ENCODE results near the gene LRRC32. TPM values are rescaled to one million over a fixed set of nuclear protein-coding genes. Genes with fewer than 3 reads are reported as not detected.

Gene LRRC32
- total RNA-seq, 1 experiment from 2014 or later = 0.27 TPM

DNA sequence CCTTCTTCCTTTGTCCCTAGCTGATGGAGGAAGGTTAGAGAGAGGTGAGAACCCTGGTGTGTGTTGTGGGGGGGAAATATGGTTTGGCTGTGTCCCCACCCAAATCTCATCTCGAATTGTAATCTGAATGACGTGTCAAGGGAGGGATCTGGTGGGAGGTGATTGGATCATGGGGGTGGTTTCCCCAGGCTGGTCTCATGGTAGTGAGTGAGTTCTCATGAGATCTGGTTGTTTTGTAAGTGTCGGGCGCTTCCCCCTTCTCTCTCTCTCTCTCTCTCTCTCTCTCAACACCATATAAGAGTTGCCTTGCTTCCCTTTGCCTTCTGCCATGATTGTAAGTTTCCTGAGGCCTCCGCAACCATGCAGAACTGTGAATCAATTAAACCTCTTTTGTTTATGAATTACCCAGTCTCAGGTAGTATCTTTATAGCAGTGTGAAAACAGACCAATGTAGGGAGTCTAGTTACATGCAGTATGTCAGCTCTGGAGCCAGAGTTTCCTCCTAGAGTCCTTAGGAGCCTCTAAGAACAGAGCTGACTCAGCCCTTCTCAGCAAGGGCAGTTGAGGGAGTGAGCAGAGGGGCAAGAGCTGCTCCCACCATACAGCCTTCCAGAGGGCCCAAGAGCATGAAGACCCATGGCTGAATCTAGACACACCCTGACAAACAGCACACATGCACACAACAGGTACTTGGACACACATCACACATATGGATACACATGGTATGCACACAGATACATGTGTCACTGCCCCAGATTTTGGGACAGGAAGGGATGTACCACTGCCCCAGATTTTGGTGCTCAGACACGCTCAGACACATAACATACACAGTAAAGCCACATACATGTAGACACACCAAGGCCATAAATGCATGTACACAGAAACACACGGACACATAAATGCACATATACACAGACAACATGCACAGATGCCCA is 12.9 kb upstream of the LRRC32 start:
- no peaks in the 10 kb centered on the region for H3K4me1 ChIP-seq
- intact Hi-C loops (cut with micrococcal nuclease; ENCODE audit: unreplicated experiment) = loop anchor here (10.0 kb wide), 1 partner anchor 789 kb away; no protein-coding TSS in a partner anchor
- BruUV-seq (replicated peaks) = no TSS peak
- no peaks in the 10 kb centered on the region for H3K4me1 Mint-ChIP-seq (ENCODE audit: low read depth, unreplicated experiment)
- H3K36me3 ChIP-seq (ENCODE audit: control insufficient read depth, insufficient read depth, low read length) = no peaks in the 10 kb centered on the region
- peaks cover 8% of the 10 kb centered on the region for H3K9me3 ChIP-seq
- peaks cover 6% of the 10 kb centered on the region for H3K27me3 Mint-ChIP-seq (ENCODE audit: insufficient read depth, unreplicated experiment)
- no peaks in the 10 kb centered on the region for H3K36me3 Mint-ChIP-seq (ENCODE audit: insufficient read depth, unreplicated experiment)
- no peaks in the 10 kb centered on the region for H3K27me3 ChIP-seq (replicated peaks; ENCODE audit: control insufficient read depth, insufficient read depth, low read length)
- H3K9me3 Mint-ChIP-seq (ENCODE audit: unreplicated experiment) = peaks cover 15% of the 10 kb centered on the region
- TF ChIP-seq, protein P1, sequence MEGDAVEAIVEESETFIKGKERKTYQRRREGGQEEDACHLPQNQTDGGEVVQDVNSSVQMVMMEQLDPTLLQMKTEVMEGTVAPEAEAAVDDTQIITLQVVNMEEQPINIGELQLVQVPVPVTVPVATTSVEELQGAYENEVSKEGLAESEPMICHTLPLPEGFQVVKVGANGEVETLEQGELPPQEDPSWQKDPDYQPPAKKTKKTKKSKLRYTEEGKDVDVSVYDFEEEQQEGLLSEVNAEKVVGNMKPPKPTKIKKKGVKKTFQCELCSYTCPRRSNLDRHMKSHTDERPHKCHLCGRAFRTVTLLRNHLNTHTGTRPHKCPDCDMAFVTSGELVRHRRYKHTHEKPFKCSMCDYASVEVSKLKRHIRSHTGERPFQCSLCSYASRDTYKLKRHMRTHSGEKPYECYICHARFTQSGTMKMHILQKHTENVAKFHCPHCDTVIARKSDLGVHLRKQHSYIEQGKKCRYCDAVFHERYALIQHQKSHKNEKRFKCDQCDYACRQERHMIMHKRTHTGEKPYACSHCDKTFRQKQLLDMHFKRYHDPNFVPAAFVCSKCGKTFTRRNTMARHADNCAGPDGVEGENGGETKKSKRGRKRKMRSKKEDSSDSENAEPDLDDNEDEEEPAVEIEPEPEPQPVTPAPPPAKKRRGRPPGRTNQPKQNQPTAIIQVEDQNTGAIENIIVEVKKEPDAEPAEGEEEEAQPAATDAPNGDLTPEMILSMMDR (IDR thresholded peaks at IDR 0.05; ENCODE audit: insufficient read depth in 1 of 2, low read depth in 1 of 2, low read length in 1 of 2, severe bottlenecking in 1 of 2, unreplicated experiment in 1 of 2) = no peak
- no peak overlapping the region for H3K4me3 Mint-ChIP-seq (ENCODE audit: unreplicated experiment)
- DNase-seq = no peak
- no peak overlapping the region for H3K4me3 ChIP-seq (ENCODE audit: low read depth, low read length)
- POLR2A ChIA-PET = no interaction called here
- H3K27ac Mint-ChIP-seq (ENCODE audit: unreplicated experiment) = no peak overlapping the region
- CTCF ChIA-PET = interaction anchor here (0.6 to 1.3 kb wide), 2 partner anchors 7 to 129 kb away, joined by 3 to 7 read pairs; no protein-coding TSS in a partner anchor

DNA sequence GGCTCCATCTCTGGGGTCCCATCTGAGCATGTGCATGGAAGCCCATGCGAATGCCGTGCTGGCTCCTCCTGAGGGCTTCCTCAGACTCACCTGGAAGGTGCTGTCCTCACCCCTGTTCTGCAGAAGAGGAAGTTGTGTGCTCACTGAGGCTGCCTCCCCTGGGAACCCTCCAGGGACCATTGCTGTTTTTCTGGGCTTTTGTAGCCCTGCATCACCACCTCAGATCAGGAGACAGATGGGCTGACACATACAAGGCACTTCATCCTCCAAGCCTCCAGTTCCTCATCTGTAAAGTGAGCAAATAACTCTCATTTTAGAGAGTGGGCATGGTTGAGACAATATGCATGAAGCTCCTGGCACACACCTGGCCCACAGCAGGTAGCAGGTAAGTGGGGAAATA is 12.1 kb upstream of the LRRC32 start:
- Mint-ChIP-seq H3K4me3 (ENCODE audit: unreplicated experiment) (no peak overlapping the region), H3K27ac (ENCODE audit: unreplicated experiment) (no peak overlapping the region), H3K36me3 (ENCODE audit: insufficient read depth, unreplicated experiment) (no peaks in the 10 kb centered on the region), H3K4me1 (ENCODE audit: low read depth, unreplicated experiment) (no peaks in the 10 kb centered on the region), H3K27me3 (ENCODE audit: insufficient read depth, unreplicated experiment) (peaks cover 6% of the 10 kb centered on the region), H3K9me3 (ENCODE audit: unreplicated experiment) (peaks cover 15% of the 10 kb centered on the region)
- no TSS peak for BruUV-seq (replicated peaks)
- Histone ChIP-seq H3K27me3 (replicated peaks; ENCODE audit: control insufficient read depth, insufficient read depth, low read length) (no peaks in the 10 kb centered on the region), H3K9me3 (peaks cover 8% of the 10 kb centered on the region), H3K36me3 (ENCODE audit: control insufficient read depth, insufficient read depth, low read length) (no peaks in the 10 kb centered on the region), H3K4me3 (ENCODE audit: low read depth, low read length) (no peak overlapping the region), H3K4me1 (no peaks in the 10 kb centered on the region)
- ChIA-PET POLR2A (no interaction called here), CTCF (no interaction called here)
- no peak for DNase-seq
- TF ChIP-seq, protein P1 (IDR thresholded peaks at IDR 0.05; ENCODE audit: insufficient read depth in 1 of 2, low read depth in 1 of 2, low read length in 1 of 2, severe bottlenecking in 1 of 2, unreplicated experiment in 1 of 2) = no peak
- intact Hi-C loops (cut with micrococcal nuclease; ENCODE audit: unreplicated experiment) = loop anchor here (10.0 kb wide), 1 partner anchor 788 kb away; no protein-coding TSS in a partner anchor

DNA sequence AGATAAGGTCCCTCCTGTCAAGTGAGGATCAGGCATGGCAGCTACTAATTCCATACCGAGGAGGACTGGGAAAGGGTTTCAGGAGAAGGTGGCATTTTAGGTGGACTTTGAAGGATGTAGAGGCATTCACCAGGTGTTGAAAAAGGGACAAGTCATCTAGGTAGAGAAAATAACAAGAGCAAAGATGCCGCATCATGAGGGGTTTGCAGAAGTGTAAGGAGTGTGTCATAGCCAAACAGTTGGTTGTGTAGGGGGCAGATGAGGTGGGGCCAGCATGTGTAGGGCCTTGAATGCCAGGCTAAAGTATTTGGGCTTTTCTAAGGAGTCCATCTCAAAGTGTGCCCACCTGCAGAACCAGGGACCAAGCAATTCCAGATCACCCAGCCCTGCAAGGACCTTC is 11.6 kb upstream of the LRRC32 start:
- H3K36me3 Mint-ChIP-seq (ENCODE audit: insufficient read depth, unreplicated experiment) = no peaks in the 10 kb centered on the region
- no peak for DNase-seq
- no peak overlapping the region for H3K4me3 Mint-ChIP-seq (ENCODE audit: unreplicated experiment)
- POLR2A ChIA-PET = no interaction called here
- Histone ChIP-seq H3K4me3 (ENCODE audit: low read depth, low read length) (no peak overlapping the region), H3K4me1 (no peaks in the 10 kb centered on the region), H3K9me3 (peaks cover 8% of the 10 kb centered on the region), H3K27me3 (replicated peaks; ENCODE audit: control insufficient read depth, insufficient read depth, low read length) (no peaks in the 10 kb centered on the region), H3K36me3 (ENCODE audit: control insufficient read depth, insufficient read depth, low read length) (no peaks in the 10 kb centered on the region)
- H3K27ac Mint-ChIP-seq (ENCODE audit: unreplicated experiment) = no peak overlapping the region
- no peaks in the 10 kb centered on the region for H3K4me1 Mint-ChIP-seq (ENCODE audit: low read depth, unreplicated experiment)
- BruUV-seq (replicated peaks) = no TSS peak
- intact Hi-C loops (cut with micrococcal nuclease; ENCODE audit: unreplicated experiment) = loop anchor here (10.0 kb wide), 1 partner anchor 787 kb away; no protein-coding TSS in a partner anchor
- TF ChIP-seq, protein P1 (IDR thresholded peaks at IDR 0.05; ENCODE audit: insufficient read depth in 1 of 2, low read depth in 1 of 2, low read length in 1 of 2, severe bottlenecking in 1 of 2, unreplicated experiment in 1 of 2) = no peak
- peaks cover 15% of the 10 kb centered on the region for H3K9me3 Mint-ChIP-seq (ENCODE audit: unreplicated experiment)
- H3K27me3 Mint-ChIP-seq (ENCODE audit: insufficient read depth, unreplicated experiment) = peaks cover 6% of the 10 kb centered on the region
- CTCF ChIA-PET = interaction anchor here (0.6 to 0.8 kb wide), 2 partner anchors 29 to 84 kb away, joined by 3 read pairs; no protein-coding TSS in a partner anchor

Measured in Caco-2 (cell line).